ENCODE data around the gene PRSS56. TPM values are rescaled to one million over a fixed set of nuclear protein-coding genes. Genes with fewer than 3 reads are reported as not detected.
A peak's percentile ranks its signal among the peaks of the same experiment; 100 is the strongest.

PRSS56 gene
- polyA plus RNA-seq, 1 donor from 2014 or later: 0.16 TPM

DNA sequence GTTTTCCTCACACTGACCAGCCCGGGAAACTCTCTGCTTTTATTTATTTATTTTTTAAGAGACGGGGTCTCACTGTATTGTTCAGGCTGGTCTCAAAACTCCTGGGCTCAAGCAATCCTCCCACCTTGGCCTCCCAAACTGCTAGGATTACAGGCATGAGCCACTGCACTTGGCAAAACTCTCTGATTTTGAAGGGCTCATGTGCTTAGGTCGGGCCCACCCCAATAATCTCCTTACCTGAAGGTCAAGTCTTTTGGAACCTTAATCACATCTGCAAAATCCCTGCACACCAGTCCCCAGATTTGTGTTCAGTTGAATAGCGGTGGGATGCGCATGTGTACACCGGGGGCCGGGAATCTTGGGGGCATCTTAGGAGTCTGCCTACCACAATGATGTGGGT is 24.9 kb upstream of the PRSS56 start:
- no peak overlapping the region for H2AFZ ChIP-seq (ENCODE audit: low read depth, low read length)
- H3K4me3 ChIP-seq (ENCODE audit: low read length): no peak overlapping the region
- H3K9ac ChIP-seq (ENCODE audit: low read length): no peak overlapping the region
- no peak overlapping the region for H3K4me2 ChIP-seq (ENCODE audit: low read length)
- H3K36me3 ChIP-seq (ENCODE audit: insufficient read depth, low read length): no peaks in the 10 kb centered on the region
- no peaks in the 10 kb centered on the region for H3K9me2 ChIP-seq (ENCODE audit: insufficient read depth, low read length)
- no peaks in the 10 kb centered on the region for H3K79me2 ChIP-seq (replicated peaks; ENCODE audit: insufficient read depth, low read length)
- TF ChIP-seq SMC3 (conservative IDR thresholded peaks at IDR 0.05; ENCODE audit: poor library complexity) (no peak), CTCF (IDR thresholded peaks at IDR 0.05; ENCODE audit: poor library complexity, severe bottlenecking) (no peak), POLR2AphosphoS5 (IDR thresholded peaks at IDR 0.05) (no peak), EP300 (conservative IDR thresholded peaks at IDR 0.05; ENCODE audit: poor library complexity, severe bottlenecking) (no peak), MXI1 (conservative IDR thresholded peaks at IDR 0.05; ENCODE audit: poor library complexity, severe bottlenecking) (no peak), TAF1 (IDR thresholded peaks at IDR 0.05; ENCODE audit: low read depth) (no peak), REST (IDR thresholded peaks at IDR 0.05; ENCODE audit: borderline replicate concordance) (no peak), EZH2 (IDR thresholded peaks at IDR 0.05; ENCODE audit: borderline replicate concordance, insufficient read depth, low read length, poor library complexity, severe bottlenecking) (no peak), RAD21 (conservative IDR thresholded peaks at IDR 0.05) (no peak)
- no peaks in the 10 kb centered on the region for H4K20me1 ChIP-seq (ENCODE audit: insufficient read depth)
- no peaks in the 10 kb centered on the region for H3K9me3 ChIP-seq (ENCODE audit: low read length)
- no peak overlapping the region for H3K27ac ChIP-seq (ENCODE audit: low read length)
- no peaks in the 10 kb centered on the region for H3F3A ChIP-seq (ENCODE audit: insufficient read depth, low read length, poor library complexity, severe bottlenecking)
- H3K27me3 ChIP-seq (ENCODE audit: insufficient read depth, low read depth, low read length): no peaks in the 10 kb centered on the region

DNA sequence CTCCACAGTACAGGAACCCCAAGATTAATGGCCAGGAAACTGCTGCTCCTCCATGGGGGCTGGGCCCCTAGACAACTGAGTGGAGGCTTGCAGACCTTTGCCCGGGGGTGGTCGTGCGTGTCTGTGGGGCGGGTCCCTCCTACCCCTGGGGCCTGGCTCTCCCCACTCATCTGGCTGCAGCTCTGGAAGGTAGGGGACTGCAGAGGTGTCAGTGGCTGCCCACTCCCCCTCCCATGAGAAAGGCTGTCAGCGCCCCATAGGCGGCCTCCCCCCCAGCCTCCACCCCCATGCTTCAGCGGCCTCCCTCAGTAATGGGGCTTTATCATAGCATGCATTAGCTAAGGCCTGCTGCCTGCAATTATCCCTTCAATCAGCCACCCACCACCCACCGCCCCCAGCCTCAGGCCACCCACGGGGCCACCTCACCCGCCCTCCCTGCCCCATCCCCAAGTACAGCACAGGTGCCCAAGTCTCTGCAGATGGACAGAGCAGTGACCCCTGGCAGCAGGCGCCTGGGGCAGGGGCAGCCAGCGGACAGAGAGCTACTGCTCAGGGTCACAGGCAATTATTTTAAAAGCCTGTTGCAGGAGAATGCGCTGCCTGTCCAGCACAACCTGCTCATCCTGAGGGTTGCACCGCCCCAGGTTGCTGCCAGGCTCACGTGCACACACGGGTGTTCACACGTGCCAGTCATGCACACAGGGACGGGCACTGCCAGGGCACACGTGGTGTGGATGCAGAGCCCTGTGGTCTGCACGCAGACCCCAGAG is 23.5 kb upstream of the PRSS56 start:
- no peak overlapping the region for H3K4me2 ChIP-seq (ENCODE audit: low read length)
- H3K36me3 ChIP-seq (ENCODE audit: insufficient read depth, low read length): no peaks in the 10 kb centered on the region
- no peak overlapping the region for H3K9ac ChIP-seq (ENCODE audit: low read length)
- no peak overlapping the region for H3K4me3 ChIP-seq (ENCODE audit: low read length)
- no peak for TF ChIP-seq MXI1 (conservative IDR thresholded peaks at IDR 0.05; ENCODE audit: poor library complexity, severe bottlenecking)
- TF ChIP-seq RAD21 (conservative IDR thresholded peaks at IDR 0.05): no peak
- TF ChIP-seq EZH2 (IDR thresholded peaks at IDR 0.05; ENCODE audit: borderline replicate concordance, insufficient read depth, low read length, poor library complexity, severe bottlenecking): no peak
- peak; percentile 12 for TF ChIP-seq POLR2AphosphoS5 (IDR thresholded peaks at IDR 0.05)
- no peak overlapping the region for H2AFZ ChIP-seq (ENCODE audit: low read depth, low read length)
- no peaks in the 10 kb centered on the region for H3K79me2 ChIP-seq (replicated peaks; ENCODE audit: insufficient read depth, low read length)
- H3K9me3 ChIP-seq (ENCODE audit: low read length): no peaks in the 10 kb centered on the region
- no peak overlapping the region for H3K27ac ChIP-seq (ENCODE audit: low read length)
- no peaks in the 10 kb centered on the region for H3K9me2 ChIP-seq (ENCODE audit: insufficient read depth, low read length)
- no peaks in the 10 kb centered on the region for H4K20me1 ChIP-seq (ENCODE audit: insufficient read depth)
- peaks cover 4% of the 10 kb centered on the region for H3F3A ChIP-seq (ENCODE audit: insufficient read depth, low read length, poor library complexity, severe bottlenecking)
- no peaks in the 10 kb centered on the region for H3K27me3 ChIP-seq (ENCODE audit: insufficient read depth, low read depth, low read length)
